Skeletal muscle satellite cell (primary cell): Measurements from ENCODE around the gene GNLY.

Experiments
- H3K27me3 ChIP-seq: 2 replicates; pipeline ENCODE4 v1.7.0; 2013; ENCODE audit warnings: low read length; ENCODE audit not compliant: control insufficient read depth, insufficient read depth
- H3K36me3 ChIP-seq: 2 replicates; pipeline ENCODE4 v1.7.0; 2013; ENCODE audit warnings: mild to moderate bottlenecking, control low read depth, low read length; ENCODE audit not compliant: insufficient read depth
- H3K4me1 ChIP-seq: 2 replicates; pipeline ENCODE4 v1.7.0; 2013; ENCODE audit warnings: low read length; ENCODE audit not compliant: control insufficient read depth, insufficient read depth
- H3K4me2 ChIP-seq: 2 replicates; pipeline ENCODE4 v1.7.0; 2013; ENCODE audit warnings: mild to moderate bottlenecking, low read length
- H3K4me3 ChIP-seq: 2 replicates; pipeline ENCODE4 v1.7.0; 2013; ENCODE audit warnings: low read length
- H3K9ac ChIP-seq: 2 replicates; pipeline ENCODE4 v1.7.0; 2013; ENCODE audit warnings: mild to moderate bottlenecking, low read depth, low read length, moderate library complexity
- H3K9me3 ChIP-seq: replicated peaks from 2 replicates; pipeline ENCODE4 v1.7.0; 2013; ENCODE audit warnings: mild to moderate bottlenecking, control low read depth, low read length

The GNLY gene

GRCh38 chr2:85733121-85733960, 39.2 kb downstream of the GNLY start:
- Histone ChIP-seq H3K27me3 (no peaks in the 10 kb centered on the region), H3K4me2 (peak overlapping the region; percentile 37), H3K9ac (peak overlapping the region; percentile 27), H3K4me1 (peaks cover 72% of the 10 kb centered on the region), H3K4me3 (no peak overlapping the region), H3K9me3 (no peaks in the 10 kb centered on the region), H3K36me3 (no peaks in the 10 kb centered on the region)

DNA sequence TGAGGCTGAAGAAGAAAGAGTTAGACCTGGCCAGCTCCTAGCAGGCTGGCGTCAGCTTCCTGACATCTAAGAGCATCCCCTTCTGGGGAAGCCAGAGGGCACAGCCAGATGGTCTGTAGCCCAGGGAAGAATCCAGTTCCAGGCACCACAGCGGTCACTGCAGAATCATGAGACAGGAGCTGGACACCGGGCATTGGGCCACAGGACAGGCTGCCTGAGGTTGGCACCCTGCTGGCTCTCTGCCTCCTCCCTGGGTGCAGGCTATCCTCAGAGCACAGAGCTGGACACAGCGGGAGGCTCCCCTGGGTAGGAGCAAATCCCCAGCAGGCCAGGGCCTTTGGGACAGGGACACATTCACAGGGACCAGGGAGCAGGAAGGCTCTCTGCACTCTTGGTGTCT, 39.9 kb downstream of the GNLY start:
- Histone ChIP-seq H3K4me1 (peaks cover 69% of the 10 kb centered on the region), H3K4me3 (no peak overlapping the region)

GRCh38 chr2:85734942-85735608, 40.9 kb downstream of the GNLY start:
- no peak overlapping the region for H3K9ac ChIP-seq
- peak overlapping the region; percentile 12 for H3K4me2 ChIP-seq
- peaks cover 63% of the 10 kb centered on the region for H3K4me1 ChIP-seq
- no peaks in the 10 kb centered on the region for H3K27me3 ChIP-seq
- no peaks in the 10 kb centered on the region for H3K36me3 ChIP-seq
- no peaks in the 10 kb centered on the region for H3K9me3 ChIP-seq
- no peak overlapping the region for H3K4me3 ChIP-seq

More for the DNA sequence above, 39.9 kb downstream of the GNLY start:
- H3K9ac ChIP-seq: peak overlapping the region; percentile 24
- H3K4me2 ChIP-seq: no peak overlapping the region
- H3K36me3 ChIP-seq: no peaks in the 10 kb centered on the region
- H3K9me3 ChIP-seq: no peaks in the 10 kb centered on the region
- H3K27me3 ChIP-seq: no peaks in the 10 kb centered on the region

DNA sequence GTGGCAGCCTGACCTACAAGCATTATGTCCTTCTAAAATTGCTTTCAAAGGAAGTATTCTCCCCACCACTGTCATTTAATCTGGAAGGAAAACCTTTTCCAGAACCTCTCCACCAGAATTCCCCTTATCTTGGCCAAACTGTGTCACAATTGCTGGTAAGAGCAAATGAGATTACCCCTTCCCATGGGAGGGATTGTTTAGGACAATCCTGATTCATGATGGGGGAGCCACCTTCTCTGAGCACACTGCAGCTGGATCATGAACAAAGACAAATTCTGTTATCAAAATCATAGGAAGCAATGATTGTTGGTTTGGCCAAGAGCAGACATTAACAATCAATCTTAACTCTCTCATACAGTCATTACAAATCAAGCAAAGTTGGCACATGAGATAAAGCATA, 41.5 kb downstream of the GNLY start:
- no peak overlapping the region for H3K4me3 ChIP-seq
- H3K27me3 ChIP-seq: no peaks in the 10 kb centered on the region
- H3K4me2 ChIP-seq: no peak overlapping the region
- H3K9me3 ChIP-seq: no peaks in the 10 kb centered on the region
- no peak overlapping the region for H3K9ac ChIP-seq
- no peaks in the 10 kb centered on the region for H3K36me3 ChIP-seq
- H3K4me1 ChIP-seq: peaks cover 66% of the 10 kb centered on the region

DNA sequence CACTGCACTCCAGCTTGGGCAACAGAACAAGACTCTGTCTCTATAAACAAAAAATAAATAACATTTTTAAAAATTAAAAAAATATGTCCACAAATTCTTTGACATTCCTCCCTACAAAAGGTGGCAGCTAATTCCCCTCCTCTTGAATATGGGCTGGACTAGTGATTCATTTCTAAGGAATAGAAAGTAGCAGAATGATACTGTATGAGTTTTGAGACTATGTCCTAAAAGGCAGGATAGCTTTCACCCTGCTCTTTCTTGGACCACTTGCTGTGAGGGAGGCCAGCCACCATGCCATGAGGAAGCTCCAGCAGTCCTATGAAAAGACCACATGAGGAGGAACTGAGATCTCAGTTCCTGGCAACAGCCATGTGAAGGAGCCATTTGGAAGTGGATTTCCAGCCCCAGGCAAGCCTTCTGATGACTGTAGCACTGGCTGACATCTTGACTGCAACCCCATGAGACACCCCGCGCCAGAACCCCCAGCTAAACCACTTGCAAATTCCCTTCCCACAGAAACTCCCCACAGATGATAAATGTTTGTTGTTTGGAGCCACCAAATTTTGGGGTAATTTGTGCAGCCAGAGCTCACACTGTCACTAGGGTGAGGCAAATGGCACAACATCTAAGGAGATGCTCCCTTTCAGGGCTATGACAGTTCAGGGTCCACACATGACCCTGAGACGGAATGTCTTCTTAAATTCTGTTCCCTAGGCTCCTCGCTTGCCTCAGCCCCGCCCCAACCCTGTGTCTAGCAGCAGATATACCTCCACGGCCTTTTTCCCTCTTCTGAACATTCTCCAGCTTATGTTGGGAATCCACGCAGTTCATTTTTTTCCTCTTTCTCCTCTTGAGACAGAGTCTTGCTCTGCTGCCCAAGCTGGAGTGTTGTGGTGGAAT, 42.5 kb downstream of the GNLY start:
- H3K4me2 ChIP-seq: no peak overlapping the region
- no peaks in the 10 kb centered on the region for H3K9me3 ChIP-seq
- H3K4me1 ChIP-seq: peaks cover 73% of the 10 kb centered on the region
- H3K4me3 ChIP-seq: no peak overlapping the region
- no peaks in the 10 kb centered on the region for H3K27me3 ChIP-seq
- H3K9ac ChIP-seq: no peak overlapping the region
- H3K36me3 ChIP-seq: no peaks in the 10 kb centered on the region

- Histone ChIP-seq H3K4me1 (peaks cover 76% of the 10 kb centered on the region), H3K4me2 (peak overlapping the region; percentile 11), H3K36me3 (no peaks in the 10 kb centered on the region), H3K27me3 (no peaks in the 10 kb centered on the region), H3K4me3 (no peak overlapping the region), H3K9me3 (no peaks in the 10 kb centered on the region), H3K9ac (peak overlapping the region; percentile 34)
Measured at GRCh38 chr2:85737481-85737880, 43.3 kb downstream of the GNLY start.

DNA sequence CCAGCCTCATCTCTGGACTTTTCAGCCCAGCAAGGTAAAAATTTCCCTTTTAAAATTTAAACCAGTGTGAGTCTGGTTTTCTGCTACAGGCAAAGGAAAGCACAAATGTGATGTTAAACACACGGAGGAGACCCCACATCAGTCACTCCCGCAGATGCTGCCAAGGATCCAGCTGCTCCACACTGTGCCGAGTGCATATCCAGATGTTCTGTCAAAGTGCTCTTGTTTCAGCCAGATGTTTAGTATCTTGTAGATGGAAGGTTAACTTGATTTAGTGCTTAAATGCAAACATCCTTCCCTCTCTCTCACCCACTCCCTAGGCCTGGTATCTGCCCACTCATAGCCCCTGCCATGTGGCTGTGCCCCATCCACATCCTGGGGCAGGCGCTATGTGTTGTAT, 43.8 kb downstream of the GNLY start:
- Histone ChIP-seq H3K9me3 (no peaks in the 10 kb centered on the region), H3K4me1 (peaks cover 76% of the 10 kb centered on the region), H3K27me3 (no peaks in the 10 kb centered on the region), H3K4me2 (peak overlapping the region; percentile 11), H3K4me3 (no peak overlapping the region), H3K9ac (peak overlapping the region; percentile 34), H3K36me3 (no peaks in the 10 kb centered on the region)

- Histone ChIP-seq H3K9me3 (no peaks in the 10 kb centered on the region), H3K4me2 (no peak overlapping the region), H3K4me3 (no peak overlapping the region), H3K4me1 (peaks cover 76% of the 10 kb centered on the region), H3K36me3 (no peaks in the 10 kb centered on the region), H3K9ac (no peak overlapping the region), H3K27me3 (no peaks in the 10 kb centered on the region)
Measured at GRCh38 chr2:85740193-85740592, 46.0 kb downstream of the GNLY start.

GRCh38 chr2:85741211-85741832, 47.2 kb downstream of the GNLY start:
- Histone ChIP-seq H3K4me2 (peak overlapping the region; percentile 84), H3K4me3 (peak overlapping the region; percentile 34), H3K9me3 (no peaks in the 10 kb centered on the region), H3K9ac (peak overlapping the region; percentile 95), H3K4me1 (peaks cover 78% of the 10 kb centered on the region), H3K36me3 (no peaks in the 10 kb centered on the region), H3K27me3 (no peaks in the 10 kb centered on the region)

DNA sequence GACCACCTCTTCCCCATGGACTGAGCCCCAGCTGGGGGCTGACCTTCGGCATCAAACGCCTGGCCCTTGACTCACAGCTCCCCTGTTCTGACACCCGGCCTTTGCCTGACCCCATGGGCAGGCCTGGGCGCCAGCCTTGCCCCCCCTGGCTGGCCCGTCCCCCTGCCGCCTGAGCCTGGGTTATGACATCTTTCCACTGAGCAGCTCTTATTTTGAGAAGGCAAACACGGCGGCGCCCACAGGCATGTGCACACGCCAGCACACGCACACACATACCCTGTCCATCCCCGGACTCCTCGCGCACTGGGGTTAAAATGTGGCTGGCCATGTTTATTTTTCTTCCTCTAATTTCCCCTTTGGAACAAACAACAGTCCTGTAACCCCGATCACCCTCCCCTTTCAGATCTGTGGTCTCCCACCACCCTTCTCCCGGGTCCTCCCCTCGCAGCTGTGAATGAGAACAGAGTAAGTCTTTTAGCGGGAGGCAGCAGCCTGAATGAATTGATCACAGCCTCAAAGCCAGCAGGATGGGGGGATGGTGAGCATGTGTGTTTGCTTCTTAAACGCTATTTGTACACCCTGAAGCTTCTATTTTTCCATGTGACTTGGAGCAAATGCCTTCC, 47.8 kb downstream of the GNLY start:
- H3K9ac ChIP-seq: peak overlapping the region; percentile 95
- peak overlapping the region; percentile 84 for H3K4me2 ChIP-seq
- no peaks in the 10 kb centered on the region for H3K27me3 ChIP-seq
- H3K4me3 ChIP-seq: peak overlapping the region; percentile 54
- H3K9me3 ChIP-seq: no peaks in the 10 kb centered on the region
- H3K4me1 ChIP-seq: peaks cover 75% of the 10 kb centered on the region
- H3K36me3 ChIP-seq: no peaks in the 10 kb centered on the region
